ENCODE results near the gene ENSA.
"Not testable (repeated sequence)": the region's sequence is repeated elsewhere in the genome, so short reads cannot be mapped to it uniquely, and the experiment has no call there.

Gene ENSA

GRCh38 chr1:150661156-150661555 is 31.7 kb upstream of the ENSA start:
- CTCF ChIA-PET, result interaction anchor here (0.6 kb wide), 1 partner anchor 112 kb away, joined by 3 read pairs; no protein-coding TSS in a partner anchor

GRCh38 chr1:150660584-150660983 is 31.2 kb upstream of the ENSA start:
- no peak for DNase-seq (ENCODE audit: extremely low spot score)
- TF ChIP-seq BHLHE40 (IDR thresholded peaks at IDR 0.05; ENCODE audit: borderline replicate concordance) (no peak), ELF4 (IDR thresholded peaks at IDR 0.05) (no peak), HDGF (IDR thresholded peaks at IDR 0.05; ENCODE audit: borderline replicate concordance) (no peak), TARDBP (IDR thresholded peaks at IDR 0.05) (no peak), NFRKB (IDR thresholded peaks at IDR 0.05) (no peak)
- CTCF ChIA-PET, result no interaction called here
- POLR2A ChIA-PET, result interaction anchor here (1.0 kb wide), 1 partner anchor 31 kb away, joined by 4 read pairs; the partner anchor contains the start of gene ENSA

More at GRCh38 chr1:150661156-150661555, 31.7 kb upstream of the ENSA start:
- TF ChIP-seq SUZ12 (IDR thresholded peaks at IDR 0.05) (no peak), FOXA1 (IDR thresholded peaks at IDR 0.05) (no peak), TARDBP (IDR thresholded peaks at IDR 0.05) (no peak), ZNF384 (IDR thresholded peaks at IDR 0.05) (no peak), NFRKB (IDR thresholded peaks at IDR 0.05) (no peak), LEF1 (IDR thresholded peaks at IDR 0.05; ENCODE audit: borderline replicate concordance) (no peak), CTBP1 (IDR thresholded peaks at IDR 0.05; ENCODE audit: borderline replicate concordance) (no peak), ARNT (IDR thresholded peaks at IDR 0.05) (no peak), ELF4 (IDR thresholded peaks at IDR 0.05) (no peak), BHLHE40 (IDR thresholded peaks at IDR 0.05; ENCODE audit: borderline replicate concordance) (no peak), L3MBTL2 (conservative IDR thresholded peaks at IDR 0.05) (no peak), SP1 (IDR thresholded peaks at IDR 0.05) (no peak), FOXM1 (IDR thresholded peaks at IDR 0.05; ENCODE audit: borderline replicate concordance) (no peak)
- no peak for DNase-seq (ENCODE audit: extremely low spot score)
- POLR2A ChIA-PET, result interaction anchor here (1.0 kb wide), 1 partner anchor 32 kb away, joined by 4 read pairs; the partner anchor contains the start of gene ENSA

GRCh38 chr1:150657064-150657463 is 27.7 kb upstream of the ENSA start:
- DNase-seq (ENCODE audit: extremely low spot score); CTCF ChIA-PET: not testable (repeated sequence)
- POLR2A ChIA-PET, result interaction anchor here (1.1 kb wide), 1 partner anchor 40 kb away, joined by 3 read pairs; the partner anchor contains the start of gene GOLPH3L

- CTCF ChIA-PET; POLR2A ChIA-PET; DNase-seq (ENCODE audit: extremely low spot score): not testable (repeated sequence)
Observed at GRCh38 chr1:150654635-150655034, 25.2 kb upstream of the ENSA start.

- no peak for DNase-seq (ENCODE audit: extremely low spot score)
- ChIA-PET POLR2A (interaction anchor here (1.2 kb wide), 1 partner anchor 21 kb away, joined by 5 read pairs; the partner anchor contains the start of gene ENSA), CTCF (no interaction called here)
- no peak for TF ChIP-seq PKNOX1 (IDR thresholded peaks at IDR 0.05)
- TF ChIP-seq ZNF384 (IDR thresholded peaks at IDR 0.05), result no peak
- TF ChIP-seq CTBP1 (IDR thresholded peaks at IDR 0.05; ENCODE audit: borderline replicate concordance), result no peak
- no peak for TF ChIP-seq BHLHE40 (IDR thresholded peaks at IDR 0.05; ENCODE audit: borderline replicate concordance)
- TF ChIP-seq FOXA1 (IDR thresholded peaks at IDR 0.05), result no peak
- no peak for TF ChIP-seq ARNT (IDR thresholded peaks at IDR 0.05)
- no peak for TF ChIP-seq TARDBP (IDR thresholded peaks at IDR 0.05)
- TF ChIP-seq NFRKB (IDR thresholded peaks at IDR 0.05), result no peak
- TF ChIP-seq HDGF (IDR thresholded peaks at IDR 0.05; ENCODE audit: borderline replicate concordance), result no peak
- TF ChIP-seq ELF4 (IDR thresholded peaks at IDR 0.05), result no peak
- no peak for TF ChIP-seq FOXK2 (IDR thresholded peaks at IDR 0.05)
- no peak for TF ChIP-seq SP1 (IDR thresholded peaks at IDR 0.05)
- no peak for TF ChIP-seq L3MBTL2 (conservative IDR thresholded peaks at IDR 0.05)
- no peak for TF ChIP-seq SUZ12 (IDR thresholded peaks at IDR 0.05)
- no peak for TF ChIP-seq FOXM1 (IDR thresholded peaks at IDR 0.05; ENCODE audit: borderline replicate concordance)
- no peak for TF ChIP-seq LEF1 (IDR thresholded peaks at IDR 0.05; ENCODE audit: borderline replicate concordance)
Observed at GRCh38 chr1:150650193-150650592, 20.8 kb upstream of the ENSA start.

GRCh38 chr1:150649441-150650075 is 20.1 kb upstream of the ENSA start:
- TF ChIP-seq TARDBP (IDR thresholded peaks at IDR 0.05), result no peak
- no peak for TF ChIP-seq FOXM1 (IDR thresholded peaks at IDR 0.05; ENCODE audit: borderline replicate concordance)
- TF ChIP-seq FOXK2 (IDR thresholded peaks at IDR 0.05), result no peak
- TF ChIP-seq SP1 (IDR thresholded peaks at IDR 0.05), result no peak
- no peak for TF ChIP-seq ELF4 (IDR thresholded peaks at IDR 0.05)
- no peak for TF ChIP-seq NFRKB (IDR thresholded peaks at IDR 0.05)
- no peak for TF ChIP-seq HDGF (IDR thresholded peaks at IDR 0.05; ENCODE audit: borderline replicate concordance)
- no peak for TF ChIP-seq ZNF384 (IDR thresholded peaks at IDR 0.05)
- no peak for TF ChIP-seq LEF1 (IDR thresholded peaks at IDR 0.05; ENCODE audit: borderline replicate concordance)
- TF ChIP-seq CTBP1 (IDR thresholded peaks at IDR 0.05; ENCODE audit: borderline replicate concordance), result no peak
- POLR2A ChIA-PET, result interaction anchor here (1.2 to 1.9 kb wide), 3 partner anchors 20 to 48 kb away, joined by 4 to 5 read pairs (median 5); partner anchors contain the start of genes ENSA and GOLPH3L
- CTCF ChIA-PET, result no interaction called here
- no peak for DNase-seq (ENCODE audit: extremely low spot score)

GRCh38 chr1:150642296-150642695 is 12.9 kb upstream of the ENSA start:
- ChIA-PET POLR2A (interaction anchor here (1.7 to 2.6 kb wide), 2 partner anchors 13 to 63 kb away, joined by 4 to 12 read pairs; partner anchors contain the start of genes ENSA and MCL1), CTCF (no interaction called here)
- TF ChIP-seq TARDBP (IDR thresholded peaks at IDR 0.05) (no peak), ELF4 (IDR thresholded peaks at IDR 0.05) (no peak), SP1 (IDR thresholded peaks at IDR 0.05) (no peak), SUZ12 (IDR thresholded peaks at IDR 0.05) (no peak), LEF1 (IDR thresholded peaks at IDR 0.05; ENCODE audit: borderline replicate concordance) (no peak), ZNF384 (IDR thresholded peaks at IDR 0.05) (no peak), CTBP1 (IDR thresholded peaks at IDR 0.05; ENCODE audit: borderline replicate concordance) (no peak), NFRKB (IDR thresholded peaks at IDR 0.05) (no peak), HDGF (IDR thresholded peaks at IDR 0.05; ENCODE audit: borderline replicate concordance) (no peak), FOXK2 (IDR thresholded peaks at IDR 0.05) (no peak), ARNT (IDR thresholded peaks at IDR 0.05) (no peak), PKNOX1 (IDR thresholded peaks at IDR 0.05) (no peak), BHLHE40 (IDR thresholded peaks at IDR 0.05; ENCODE audit: borderline replicate concordance) (no peak), FOXA1 (IDR thresholded peaks at IDR 0.05) (no peak)
- no peak for DNase-seq (ENCODE audit: extremely low spot score)

- POLR2A ChIA-PET, result interaction anchor here (1.7 to 2.6 kb wide), 2 partner anchors 12 to 62 kb away, joined by 4 to 12 read pairs; partner anchors contain the start of genes ENSA and MCL1
- CTCF ChIA-PET, result not testable (repeated sequence)
Observed at GRCh38 chr1:150641126-150641815, 11.9 kb upstream of the ENSA start.

GRCh38 chr1:150638430-150638829 is 9.0 kb upstream of the ENSA start:
- POLR2A ChIA-PET, result interaction anchor here (1.9 kb wide), 1 partner anchor 9 kb away, joined by 11 read pairs; the partner anchor contains the start of gene ENSA
- CTCF ChIA-PET, result not testable (repeated sequence)

More at GRCh38 chr1:150641126-150641815, 11.9 kb upstream of the ENSA start:
- DNase-seq (ENCODE audit: extremely low spot score), result not testable (repeated sequence)

GRCh38 chr1:150634839-150635622 is 5.6 kb upstream of the ENSA start:
- CTCF ChIA-PET; POLR2A ChIA-PET; DNase-seq (ENCODE audit: extremely low spot score): not testable (repeated sequence)

More at GRCh38 chr1:150638430-150638829, 9.0 kb upstream of the ENSA start:
- DNase-seq (ENCODE audit: extremely low spot score), result not testable (repeated sequence)

Data from HEK293T (cell line).